Measurements from ENCODE around the gene TCOF1. TPM values are rescaled to one million over a fixed set of nuclear protein-coding genes. Genes with fewer than 3 reads are reported as not detected.

TCOF1 gene
- total and polyA plus RNA-seq, 4 experiments from 2014 or later = 0.21 to 59.9 (median 42.3) TPM

DNA sequence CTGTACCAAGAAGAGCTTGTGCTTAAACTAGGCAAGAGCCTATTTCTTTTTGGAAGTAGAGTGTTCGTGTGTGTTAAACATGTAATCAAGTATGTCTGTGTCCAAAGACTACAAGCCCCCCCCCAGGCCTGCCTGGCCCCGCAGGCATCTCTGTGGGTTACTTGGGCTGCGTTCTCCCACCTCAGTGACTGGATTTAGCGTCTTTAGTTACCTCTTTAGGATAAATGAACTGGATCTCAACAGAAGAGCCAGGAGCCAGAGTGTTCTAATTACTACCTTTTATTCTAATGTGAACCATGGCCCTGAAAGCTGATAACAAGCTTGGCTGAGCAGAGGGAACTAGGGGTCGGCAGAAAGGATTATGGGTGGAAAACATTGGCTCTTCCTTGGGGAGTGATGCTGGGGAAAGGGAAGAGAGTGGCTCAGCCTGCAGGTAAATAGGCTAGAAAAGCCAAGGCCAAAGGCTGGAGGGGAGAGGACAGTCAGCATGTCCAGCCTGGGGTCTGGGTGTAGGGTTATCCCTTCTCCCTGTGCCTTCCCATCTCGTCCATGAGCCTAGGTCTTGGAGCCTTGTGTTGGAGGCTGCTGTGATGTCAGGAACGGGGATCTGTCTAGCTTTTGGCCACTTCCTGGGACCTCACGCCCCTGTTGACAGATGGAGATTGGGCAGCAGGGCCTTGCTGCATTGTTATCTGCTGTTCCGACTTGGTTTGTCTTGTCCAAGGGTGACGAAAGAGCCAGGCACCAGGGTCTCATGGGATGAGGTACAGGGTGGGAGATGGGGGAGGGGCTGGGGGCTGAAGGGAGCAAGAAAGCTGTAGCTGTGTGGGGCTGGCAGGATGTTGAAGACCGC is 44.1 kb downstream of the TCOF1 start:
- Histone ChIP-seq H3K27ac (ENCODE audit: low read depth, low read length) (no peak overlapping the region), H3K27me3 (ENCODE audit: insufficient read depth, low read length) (no peaks in the 10 kb centered on the region), H3K4me1 (ENCODE audit: insufficient read depth, low read length) (no peaks in the 10 kb centered on the region), H3K36me3 (ENCODE audit: insufficient read depth, low read length) (peaks cover 79% of the 10 kb centered on the region), H3K9me3 (ENCODE audit: control insufficient read depth in 1 of 2, low read length in 2 of 2) (no peaks in the 10 kb centered on the region), H3K4me3 (ENCODE audit: low read length in 2 of 2) (no peak overlapping the region)
- H3K4me1 Mint-ChIP-seq = peaks cover 0 to 16% (median 0%) of the 10 kb centered on the region in 4 donors
- intact Hi-C loops (cut with micrococcal nuclease) = no loop called here
- ChIA-PET CTCF (ENCODE audit: partially characterized antibody) (no interaction called here), POLR2A (ENCODE audit: partially characterized antibody) (interaction anchor here (1.2 to 5.6 kb wide), 3 partner anchors 10 to 48 kb away, joined by 3 to 44 read pairs (median 3); partner anchors contain the start of gene CD74)
- no peaks in the 10 kb centered on the region for H3K9me3 Mint-ChIP-seq
- peak overlapping the region in 6 of 7 donors; percentile 11 to 84 (median 64) for H3K27ac Mint-ChIP-seq
- peaks cover 38 to 79% of the 10 kb centered on the region in 2 donors for H3K36me3 Mint-ChIP-seq
- no peaks in the 10 kb centered on the region for H3K27me3 Mint-ChIP-seq
- no peak for DNase-seq
- H3K4me3 Mint-ChIP-seq = no peak overlapping the region

DNA sequence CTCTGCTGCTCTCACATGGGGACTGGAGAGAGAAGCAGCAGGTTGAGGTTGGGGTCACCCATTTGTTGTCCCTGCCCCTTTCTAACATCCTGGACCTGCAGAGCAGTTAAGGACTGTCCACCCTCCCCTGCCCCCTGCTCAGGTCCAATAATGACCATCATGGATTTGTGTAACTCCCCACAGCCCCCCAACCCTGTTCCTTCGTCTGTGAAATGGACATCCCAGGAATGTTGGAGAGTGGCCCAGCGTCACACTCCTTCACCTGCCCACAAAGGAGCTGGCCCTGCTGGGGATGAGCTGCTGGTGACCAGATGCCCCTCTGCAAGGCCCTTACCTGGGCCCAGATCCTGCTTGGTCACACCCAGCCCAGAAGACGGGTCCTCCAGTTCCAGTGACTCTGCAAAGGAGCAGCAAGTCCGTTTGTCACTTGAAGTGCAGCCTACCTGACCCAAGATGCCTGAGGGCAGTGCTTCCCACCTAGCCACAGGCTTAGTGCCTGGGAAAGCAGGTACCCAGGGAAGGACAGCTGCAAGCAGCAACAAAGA is 44.8 kb downstream of the TCOF1 start:
- no peak for DNase-seq
- peaks cover 36 to 81% of the 10 kb centered on the region in 2 donors for H3K36me3 Mint-ChIP-seq

DNA sequence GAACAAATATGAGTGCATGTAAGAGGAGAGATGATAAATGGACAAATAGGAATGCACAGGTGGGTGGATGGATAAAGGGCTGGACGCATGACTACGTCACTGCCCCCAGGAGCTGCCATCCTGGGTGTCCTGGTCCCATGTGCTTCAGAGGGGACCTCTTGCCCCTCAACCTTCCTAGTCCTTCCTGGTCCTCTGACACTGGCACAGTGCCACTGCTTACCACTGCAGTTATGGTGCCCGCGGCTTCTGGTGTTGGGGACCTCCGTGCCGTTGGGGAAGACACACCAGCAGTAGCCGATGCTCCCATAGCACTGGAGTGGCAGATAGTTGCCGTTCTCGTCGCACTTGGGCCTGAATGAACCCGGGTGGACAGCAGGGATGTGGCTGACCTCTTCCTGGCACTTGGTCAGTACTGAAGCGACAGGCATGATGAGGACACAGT is 45.4 kb downstream of the TCOF1 start:
- CTCF ChIA-PET (ENCODE audit: partially characterized antibody) = no interaction called here
- no peaks in the 10 kb centered on the region for H3K4me1 ChIP-seq (ENCODE audit: insufficient read depth, low read length)
- peaks cover 33 to 77% of the 10 kb centered on the region in 2 donors for H3K36me3 Mint-ChIP-seq
- intact Hi-C loops (cut with micrococcal nuclease) = no loop called here
- DNase-seq = no peak
- POLR2A ChIA-PET (ENCODE audit: partially characterized antibody) = interaction anchor here (1.1 kb wide), 1 partner anchor 10 kb away, joined by 3 read pairs; the partner anchor contains the start of gene CD74
- no peak overlapping the region for H3K4me3 Mint-ChIP-seq
- H3K9me3 ChIP-seq (ENCODE audit: control insufficient read depth in 1 of 2, low read length in 2 of 2) = no peaks in the 10 kb centered on the region
- H3K4me3 ChIP-seq (ENCODE audit: low read length in 2 of 2) = no peak overlapping the region
- H3K4me1 Mint-ChIP-seq = peaks cover 0 to 17% (median under 1%) of the 10 kb centered on the region in 4 donors
- no peak overlapping the region for H3K27ac ChIP-seq (ENCODE audit: low read depth, low read length)
- H3K36me3 ChIP-seq (ENCODE audit: insufficient read depth, low read length) = peaks cover 76% of the 10 kb centered on the region
- no peaks in the 10 kb centered on the region for H3K27me3 Mint-ChIP-seq
- H3K27ac Mint-ChIP-seq = peak overlapping the region in 4 of 7 donors; percentile 0 to 73 (median 2)
- no peaks in the 10 kb centered on the region for H3K9me3 Mint-ChIP-seq
- no peaks in the 10 kb centered on the region for H3K27me3 ChIP-seq (ENCODE audit: insufficient read depth, low read length)

More for the DNA sequence above, 44.8 kb downstream of the TCOF1 start:
- ChIA-PET POLR2A (ENCODE audit: partially characterized antibody) (interaction anchor here (1.1 kb wide), 1 partner anchor 10 kb away, joined by 3 read pairs; the partner anchor contains the start of gene CD74), CTCF (ENCODE audit: partially characterized antibody) (no interaction called here)
- Histone ChIP-seq H3K27me3 (ENCODE audit: insufficient read depth, low read length) (no peaks in the 10 kb centered on the region), H3K27ac (ENCODE audit: low read depth, low read length) (no peak overlapping the region), H3K4me3 (ENCODE audit: low read length in 2 of 2) (no peak overlapping the region), H3K4me1 (ENCODE audit: insufficient read depth, low read length) (no peaks in the 10 kb centered on the region), H3K36me3 (ENCODE audit: insufficient read depth, low read length) (peaks cover 79% of the 10 kb centered on the region), H3K9me3 (ENCODE audit: control insufficient read depth in 1 of 2, low read length in 2 of 2) (no peaks in the 10 kb centered on the region)
- Mint-ChIP-seq H3K9me3 (no peaks in the 10 kb centered on the region), H3K27me3 (no peaks in the 10 kb centered on the region), H3K4me3 (no peak overlapping the region), H3K27ac (peak overlapping the region in 5 of 7 donors; percentile 0 to 69 (median 3)), H3K4me1 (peaks cover 0 to 17% (median 0%) of the 10 kb centered on the region in 4 donors)
- intact Hi-C loops (cut with micrococcal nuclease) = no loop called here

DNA sequence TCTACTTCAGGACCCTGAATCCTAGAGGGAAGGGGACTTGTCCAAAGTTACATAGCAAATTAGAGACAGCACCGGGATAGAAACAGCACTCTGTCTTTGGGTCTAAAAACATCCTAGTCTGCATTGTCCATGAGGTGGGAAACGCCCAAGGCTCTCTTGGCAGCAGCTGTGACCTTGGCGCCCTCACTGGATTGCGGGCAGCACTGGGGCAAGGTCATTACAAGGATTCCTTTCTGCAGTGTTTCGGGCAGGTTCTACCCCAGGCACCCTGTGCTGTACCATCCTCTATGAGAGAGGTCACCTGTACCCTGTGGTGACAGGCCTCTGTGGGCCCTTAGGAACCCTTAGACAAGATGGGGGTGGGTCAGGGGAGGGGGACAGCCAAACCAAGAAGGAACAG is 46.6 kb downstream of the TCOF1 start:
- no peaks in the 10 kb centered on the region for H3K27me3 ChIP-seq (ENCODE audit: insufficient read depth, low read length)
- peaks cover 9% of the 10 kb centered on the region for H3K4me1 ChIP-seq (ENCODE audit: insufficient read depth, low read length)
- H3K9me3 Mint-ChIP-seq = no peaks in the 10 kb centered on the region
- H3K4me3 Mint-ChIP-seq = no peak overlapping the region
- intact Hi-C loops (cut with micrococcal nuclease) = no loop called here
- peaks cover 0 to 24% (median 5%) of the 10 kb centered on the region in 4 donors for H3K4me1 Mint-ChIP-seq
- peaks cover 77% of the 10 kb centered on the region for H3K36me3 ChIP-seq (ENCODE audit: insufficient read depth, low read length)
- H3K27ac Mint-ChIP-seq = peak overlapping the region in 3 of 7 donors; percentile 46 to 79 (median 52)
- no peak for DNase-seq
- H3K4me3 ChIP-seq (ENCODE audit: low read length in 2 of 2) = no peak overlapping the region
- H3K36me3 Mint-ChIP-seq = peaks cover 26 to 73% of the 10 kb centered on the region in 2 donors
- H3K27me3 Mint-ChIP-seq = no peaks in the 10 kb centered on the region
- CTCF ChIA-PET (ENCODE audit: partially characterized antibody) = interaction anchor here (1.3 kb wide), 1 partner anchor 46 kb away, joined by 5 read pairs; no protein-coding TSS in a partner anchor
- POLR2A ChIA-PET (ENCODE audit: partially characterized antibody) = no interaction called here
- H3K9me3 ChIP-seq (ENCODE audit: control insufficient read depth in 1 of 2, low read length in 2 of 2) = no peaks in the 10 kb centered on the region
- H3K27ac ChIP-seq (ENCODE audit: low read depth, low read length) = no peak overlapping the region

DNA sequence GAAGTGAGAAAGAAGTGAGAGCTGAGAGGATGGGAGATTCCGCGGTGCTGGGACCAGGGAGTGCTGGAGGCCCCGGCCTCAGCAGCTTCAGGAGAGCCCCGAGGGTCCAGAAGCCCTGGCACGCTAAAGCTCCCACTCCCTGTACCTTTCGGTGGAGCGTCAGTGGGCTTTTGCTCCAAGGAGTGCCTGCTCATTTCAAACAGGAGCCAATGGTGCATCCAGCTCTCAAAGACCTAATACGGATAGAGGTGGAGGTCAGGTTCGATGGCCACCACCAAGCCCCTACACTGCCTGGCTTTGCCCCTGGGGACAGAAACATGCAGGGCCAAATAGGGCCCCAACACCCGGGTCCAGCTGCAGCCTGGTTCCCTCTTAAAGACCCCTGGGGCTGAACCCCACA is 47.0 kb downstream of the TCOF1 start:
- no peaks in the 10 kb centered on the region for H3K9me3 ChIP-seq (ENCODE audit: control insufficient read depth in 1 of 2, low read length in 2 of 2)
- no peak for DNase-seq
- Mint-ChIP-seq H3K27ac (no peak overlapping the region), H3K4me1 (peaks cover 0 to 25% (median 6%) of the 10 kb centered on the region in 4 donors), H3K4me3 (no peak overlapping the region), H3K27me3 (no peaks in the 10 kb centered on the region), H3K9me3 (no peaks in the 10 kb centered on the region), H3K36me3 (peaks cover 26 to 69% of the 10 kb centered on the region in 2 donors)
- POLR2A ChIA-PET (ENCODE audit: partially characterized antibody) = interaction anchor here (1.1 kb wide), 1 partner anchor 679 kb away, joined by 3 read pairs; no protein-coding TSS in a partner anchor
- H3K4me1 ChIP-seq (ENCODE audit: insufficient read depth, low read length) = peaks cover 12% of the 10 kb centered on the region
- H3K36me3 ChIP-seq (ENCODE audit: insufficient read depth, low read length) = peaks cover 73% of the 10 kb centered on the region
- no peak overlapping the region for H3K27ac ChIP-seq (ENCODE audit: low read depth, low read length)
- no peaks in the 10 kb centered on the region for H3K27me3 ChIP-seq (ENCODE audit: insufficient read depth, low read length)
- CTCF ChIA-PET (ENCODE audit: partially characterized antibody) = interaction anchor here (1.3 kb wide), 1 partner anchor 46 kb away, joined by 5 read pairs; no protein-coding TSS in a partner anchor
- intact Hi-C loops (cut with micrococcal nuclease) = no loop called here
- H3K4me3 ChIP-seq (ENCODE audit: low read length in 2 of 2) = no peak overlapping the region

DNA sequence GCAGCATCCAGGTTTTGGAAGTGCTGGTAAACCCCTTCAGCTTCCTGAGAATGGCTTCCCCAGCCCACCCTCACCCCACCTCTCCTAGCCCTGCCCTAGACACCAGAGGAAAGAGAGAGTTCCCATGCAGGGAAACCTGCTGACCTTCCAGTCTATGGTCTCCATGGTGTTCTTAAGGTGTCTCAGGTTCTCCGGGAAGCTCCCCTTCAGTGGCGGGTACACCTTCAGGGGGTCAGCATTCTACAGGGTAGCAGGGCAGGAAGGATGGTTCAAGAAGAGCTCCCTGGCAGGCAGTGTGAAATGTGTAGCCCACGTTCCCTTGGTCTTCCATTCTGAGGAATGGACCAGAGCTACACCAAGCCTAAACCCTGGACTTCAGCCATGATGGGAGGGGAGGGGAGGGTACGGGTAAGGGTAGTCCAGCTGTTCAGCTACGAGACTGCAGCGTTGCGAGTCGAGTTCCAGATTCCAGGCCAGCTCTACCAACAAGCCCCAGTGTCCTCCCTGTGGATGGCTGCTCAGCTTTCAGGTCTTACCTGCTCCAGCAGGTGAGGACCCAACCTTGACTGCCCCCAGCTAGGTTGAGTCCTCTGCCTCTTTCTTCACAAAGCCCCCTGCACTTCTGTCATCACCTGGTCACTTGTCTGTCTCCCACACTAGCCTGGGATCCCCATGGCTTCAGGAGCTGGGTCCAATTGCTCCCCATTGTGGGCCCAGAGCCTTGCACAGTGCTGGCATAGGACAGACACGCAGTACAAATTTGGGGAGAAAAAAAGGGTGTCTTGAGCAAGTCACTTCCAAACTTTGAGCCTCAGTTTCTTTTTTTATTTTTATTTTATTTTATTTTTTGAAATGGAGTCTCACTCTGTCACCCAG is 47.7 kb downstream of the TCOF1 start:
- Histone ChIP-seq H3K27ac (ENCODE audit: low read depth, low read length) (no peak overlapping the region), H3K36me3 (ENCODE audit: insufficient read depth, low read length) (peaks cover 67% of the 10 kb centered on the region), H3K9me3 (ENCODE audit: control insufficient read depth in 1 of 2, low read length in 2 of 2) (no peaks in the 10 kb centered on the region), H3K4me3 (ENCODE audit: low read length in 2 of 2) (no peak overlapping the region), H3K27me3 (ENCODE audit: insufficient read depth, low read length) (no peaks in the 10 kb centered on the region), H3K4me1 (ENCODE audit: insufficient read depth, low read length) (peaks cover 18% of the 10 kb centered on the region)
- H3K9me3 Mint-ChIP-seq = no peaks in the 10 kb centered on the region
- ChIA-PET POLR2A (ENCODE audit: partially characterized antibody) (interaction anchor here (1.1 kb wide), 1 partner anchor 678 kb away, joined by 3 read pairs; no protein-coding TSS in a partner anchor), CTCF (ENCODE audit: partially characterized antibody) (interaction anchor here (1.1 to 1.4 kb wide), 3 partner anchors 9 to 45 kb away, joined by 3 to 5 read pairs (median 4); no protein-coding TSS in a partner anchor)
- peaks cover 20 to 65% of the 10 kb centered on the region in 2 donors for H3K36me3 Mint-ChIP-seq
- H3K27me3 Mint-ChIP-seq = no peaks in the 10 kb centered on the region
- intact Hi-C loops (cut with micrococcal nuclease) = no loop called here
- H3K27ac Mint-ChIP-seq = no peak overlapping the region
- H3K4me1 Mint-ChIP-seq = peaks cover 6 to 32% (median 12%) of the 10 kb centered on the region in 4 donors
- no peak overlapping the region for H3K4me3 Mint-ChIP-seq
- no peak for DNase-seq

Data from CD4-positive, alpha-beta memory T cell (primary cell).